ENCODE data around the gene FBXL2.
"Not testable (repeated sequence)": the region's sequence is repeated elsewhere in the genome, so short reads cannot be mapped to it uniquely, and the experiment has no call there.

Gene FBXL2

DNA sequence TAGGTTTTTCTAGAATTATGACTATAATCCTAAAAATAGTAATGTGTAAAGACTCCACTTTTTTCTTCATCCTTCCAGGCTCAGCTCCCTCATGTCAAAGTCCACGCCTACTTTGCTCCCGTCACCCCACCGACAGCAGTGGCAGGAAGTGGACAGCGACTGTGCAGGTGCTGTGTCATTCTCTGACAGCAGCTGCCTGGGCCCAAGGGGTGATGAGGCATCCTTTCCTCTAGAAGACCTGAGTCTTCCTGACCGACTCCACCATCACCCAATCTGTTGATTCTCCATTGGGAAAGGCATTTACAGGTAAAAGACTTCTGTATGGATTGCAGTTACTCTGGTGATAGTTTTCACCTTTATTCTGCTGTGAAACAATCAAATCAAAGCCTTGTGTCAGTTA, 108.2 kb downstream of the FBXL2 start:
- DNase-seq (ENCODE audit: low spot score) = no peak

DNA sequence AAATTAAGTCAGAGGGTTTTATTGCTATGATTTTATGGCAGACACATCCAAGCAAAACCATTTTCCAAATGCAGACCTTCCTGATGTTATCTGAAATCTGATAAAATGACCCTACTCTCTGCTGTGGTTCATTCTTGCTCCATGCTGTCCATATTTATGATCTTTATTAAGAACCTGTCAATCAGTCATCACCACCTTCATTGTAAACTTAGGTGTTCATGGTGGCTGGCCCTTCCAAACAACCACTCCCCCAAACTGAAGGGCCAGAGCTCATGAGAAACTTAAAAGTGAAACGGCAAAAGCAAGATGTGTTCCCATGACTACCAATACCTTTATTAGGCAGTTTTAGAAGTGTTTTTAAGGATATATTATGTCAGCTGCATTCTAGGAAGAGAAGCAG, 109.4 kb downstream of the FBXL2 start:
- DNase-seq (ENCODE audit: low spot score) = no peak

DNA sequence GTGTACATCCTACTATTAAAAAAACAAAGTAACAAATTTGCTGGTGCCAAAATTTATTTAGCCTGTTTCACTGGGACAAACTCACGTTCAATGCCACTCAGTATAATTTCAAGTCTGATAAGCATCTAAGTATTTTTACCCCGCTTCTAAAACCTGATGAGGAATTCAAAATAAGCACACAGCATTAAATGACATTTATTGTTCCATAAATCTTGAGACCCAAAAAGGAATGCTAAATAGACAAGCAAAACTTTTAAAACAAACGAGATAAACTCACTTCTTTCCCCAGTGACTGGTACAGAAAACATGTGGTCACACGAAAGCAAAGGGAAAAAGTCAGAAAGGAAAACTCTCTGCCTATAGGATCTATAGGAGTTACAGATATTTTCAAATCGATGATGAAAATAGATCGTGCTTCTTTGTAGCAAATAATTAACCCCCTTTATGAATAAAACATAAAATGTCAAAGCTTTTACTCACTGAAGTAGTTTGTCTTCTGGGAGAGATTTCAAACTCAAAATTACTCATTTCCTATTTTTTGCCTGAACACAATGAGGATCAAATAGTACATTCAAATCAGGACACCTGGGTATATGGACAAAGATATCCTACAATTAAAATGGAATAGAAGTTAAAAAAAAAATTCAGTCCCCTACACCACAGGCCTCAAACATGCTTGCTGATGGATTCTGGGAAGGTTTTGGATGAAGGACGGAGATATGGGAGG, 111.3 kb downstream of the FBXL2 start:
- no peak for DNase-seq (ENCODE audit: low spot score)

DNA sequence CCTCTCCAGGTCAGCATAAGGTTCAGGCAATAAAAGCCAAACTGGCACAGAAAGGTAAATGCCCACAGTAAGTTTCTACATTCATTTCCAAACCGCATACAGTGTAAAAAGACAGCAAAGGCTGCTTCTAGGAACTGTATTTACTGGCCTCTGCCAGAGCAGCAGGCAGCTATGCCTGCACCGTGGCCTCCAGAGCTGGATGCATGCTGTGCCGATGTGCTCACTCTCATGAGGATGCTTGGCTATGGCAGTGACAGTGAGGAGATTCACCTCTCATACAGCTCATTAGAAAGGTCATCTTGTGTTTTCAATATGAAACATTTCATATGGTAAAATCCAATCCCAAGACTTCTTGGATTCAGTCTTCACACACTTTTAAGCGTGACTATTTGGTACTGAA, 112.7 kb downstream of the FBXL2 start:
- no peak for DNase-seq (ENCODE audit: low spot score)

DNA sequence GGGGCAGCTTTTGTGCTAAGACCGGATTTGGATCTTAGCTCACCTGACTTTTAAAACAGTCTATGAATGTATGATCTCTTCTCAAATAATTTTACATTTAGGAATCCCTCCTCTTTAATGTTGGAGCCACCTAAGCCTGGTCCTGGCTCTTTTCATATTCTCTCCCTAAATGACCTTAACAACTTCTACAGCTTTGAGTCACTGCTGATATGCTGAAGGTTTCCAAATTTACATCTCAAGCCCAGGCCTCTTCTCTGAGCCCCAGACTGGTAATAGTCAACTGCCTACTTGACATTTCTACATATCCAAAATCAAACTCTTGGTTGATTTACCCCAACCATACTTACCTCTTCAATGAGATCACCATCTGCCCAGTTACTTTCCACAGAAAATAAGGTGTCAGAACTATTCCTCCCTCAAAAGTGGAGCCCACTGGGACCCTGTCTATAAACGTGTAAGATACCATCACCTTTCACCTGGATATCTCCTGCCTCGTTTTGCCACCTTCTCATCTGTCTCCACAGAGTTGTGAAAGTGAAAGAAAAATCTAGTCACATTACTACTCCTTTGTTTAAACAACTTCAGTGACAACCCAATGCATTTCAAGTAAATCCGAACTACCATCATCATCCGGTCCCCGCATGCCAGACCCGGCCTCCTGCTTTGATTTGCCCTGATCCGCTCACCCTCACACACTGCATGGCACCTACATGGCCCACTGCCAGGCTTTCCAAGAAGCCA, 114.2 kb downstream of the FBXL2 start:
- DNase-seq (ENCODE audit: low spot score) = no peak

DNA sequence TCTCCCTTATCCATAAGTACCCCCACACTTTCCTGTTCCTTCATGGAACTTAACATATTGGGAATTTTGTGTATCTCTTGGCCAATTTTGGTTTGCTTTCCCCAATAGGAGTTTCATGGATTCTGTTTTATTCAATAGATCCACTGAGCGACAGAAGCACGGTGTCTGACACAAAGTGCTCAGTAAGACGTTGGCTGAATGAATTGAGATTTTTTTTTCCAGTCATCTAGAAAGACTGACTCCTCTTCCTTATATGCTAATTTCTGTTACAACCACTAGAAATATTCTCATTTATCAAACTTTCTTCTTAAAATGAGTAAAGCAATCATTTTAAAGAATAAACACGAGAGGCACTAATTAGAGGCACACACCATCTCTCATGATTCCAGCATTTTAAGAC, 114.9 kb downstream of the FBXL2 start:
- no peak for DNase-seq (ENCODE audit: low spot score)

DNA sequence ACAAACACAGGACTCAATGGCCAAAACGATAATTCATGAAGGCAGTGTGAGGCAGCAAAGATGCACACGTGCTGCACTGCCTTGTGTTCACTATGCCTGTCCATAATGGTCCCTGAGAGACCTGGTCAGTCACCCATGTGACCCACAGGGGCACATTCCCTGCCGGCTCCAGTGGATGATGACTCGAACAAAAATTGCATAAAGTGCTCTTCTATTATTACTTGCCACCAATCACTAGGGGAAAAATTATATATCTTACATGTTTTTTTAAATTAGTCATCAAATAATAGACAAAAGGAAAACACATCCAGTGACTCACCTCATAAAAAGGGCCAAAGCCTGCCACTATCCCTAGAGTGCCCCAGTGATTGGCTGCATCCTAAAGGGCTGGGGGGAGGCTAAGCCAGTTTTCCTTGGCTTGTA, 115.5 kb downstream of the FBXL2 start:
- DNase-seq (ENCODE audit: low spot score) = no peak

DNA sequence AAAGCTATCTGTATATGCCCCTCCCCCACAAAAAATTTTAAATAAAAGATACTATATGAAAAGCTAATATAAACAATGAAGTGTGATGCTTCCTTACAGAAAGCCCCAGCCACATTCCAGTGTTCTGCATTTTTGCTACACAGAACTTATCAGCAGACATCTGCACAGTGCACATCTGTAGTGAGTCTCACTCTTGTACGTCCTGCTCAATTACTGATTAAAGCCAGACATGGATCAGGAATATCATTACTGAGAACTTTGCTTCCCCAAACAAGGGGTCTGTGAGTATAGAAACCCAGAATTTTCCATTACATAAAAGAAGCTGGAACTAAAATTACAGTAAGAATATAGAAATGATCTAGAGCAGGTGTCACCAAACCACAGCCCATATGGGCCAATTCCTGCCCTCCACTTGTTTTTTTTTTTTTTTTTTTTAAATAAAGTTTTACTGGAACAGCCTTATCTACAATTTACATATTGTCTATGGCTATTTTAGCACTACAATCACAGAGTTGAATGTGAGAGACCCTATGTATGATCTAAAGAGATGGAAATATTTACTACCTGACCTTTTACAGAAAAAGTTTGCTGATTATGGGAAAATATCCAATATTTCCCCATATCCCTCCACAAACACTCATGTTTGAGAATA, 117.3 kb downstream of the FBXL2 start:
- DNase-seq (ENCODE audit: low spot score) = no peak

DNA sequence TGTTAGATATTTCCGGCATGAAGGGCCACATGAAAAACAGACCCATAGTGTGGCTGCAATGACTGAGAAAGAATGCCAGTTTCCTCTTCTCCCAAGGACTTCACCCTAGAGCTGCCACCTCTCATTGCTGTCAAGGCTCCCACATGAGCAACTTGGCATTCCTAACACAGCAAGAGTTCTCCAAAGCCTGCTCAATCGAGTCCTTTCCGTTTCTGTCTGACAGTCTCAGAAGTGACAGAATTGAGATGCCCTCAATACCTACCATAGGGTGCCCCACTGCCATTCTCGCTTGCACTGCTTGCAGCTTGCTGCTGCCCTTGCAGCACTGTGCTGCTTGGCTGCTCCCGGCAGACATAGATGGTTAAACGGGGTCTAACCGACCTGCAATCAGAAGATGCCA, 118.7 kb downstream of the FBXL2 start:
- no peak for DNase-seq (ENCODE audit: low spot score)

DNA sequence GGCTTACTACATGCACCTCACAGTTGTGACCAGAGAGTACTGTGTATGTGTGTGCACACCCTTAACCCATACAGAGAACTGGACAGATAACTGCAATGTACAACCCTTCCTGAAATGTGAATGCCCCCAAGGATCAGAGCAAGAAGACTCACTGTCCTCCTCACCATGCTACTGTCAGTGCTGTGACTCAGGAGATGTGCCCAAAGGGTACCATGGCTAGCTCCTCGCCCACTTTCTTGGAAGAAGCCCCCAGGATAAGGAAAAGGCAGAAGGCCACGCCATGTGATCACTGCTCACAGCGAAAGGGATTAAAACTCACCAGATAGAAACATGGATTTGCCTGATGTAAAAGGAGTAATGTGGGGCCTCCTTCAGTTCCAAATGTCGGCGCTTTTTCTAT, 121.2 kb downstream of the FBXL2 start:
- DNase-seq (ENCODE audit: low spot score) = no peak

DNA sequence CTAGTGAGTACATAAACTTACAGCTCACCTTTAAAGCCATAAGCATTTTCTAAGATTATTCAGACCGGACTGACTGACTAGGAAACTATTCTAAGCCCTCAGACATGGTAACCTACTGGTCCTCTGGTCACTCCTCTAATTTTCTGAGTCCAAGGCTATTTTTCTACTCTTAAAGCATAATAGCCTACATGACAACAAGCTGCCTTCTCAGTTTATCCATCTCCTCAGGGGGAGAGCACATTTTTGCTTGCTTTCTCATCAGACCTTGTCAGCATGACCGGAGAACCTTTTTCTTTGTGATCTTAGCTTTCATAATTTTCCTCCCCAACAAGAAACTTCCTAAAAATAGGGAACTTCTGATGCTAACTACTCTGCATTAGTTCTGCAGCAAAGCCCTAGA, 124.5 kb downstream of the FBXL2 start:
- no peak for DNase-seq (ENCODE audit: low spot score)

DNA sequence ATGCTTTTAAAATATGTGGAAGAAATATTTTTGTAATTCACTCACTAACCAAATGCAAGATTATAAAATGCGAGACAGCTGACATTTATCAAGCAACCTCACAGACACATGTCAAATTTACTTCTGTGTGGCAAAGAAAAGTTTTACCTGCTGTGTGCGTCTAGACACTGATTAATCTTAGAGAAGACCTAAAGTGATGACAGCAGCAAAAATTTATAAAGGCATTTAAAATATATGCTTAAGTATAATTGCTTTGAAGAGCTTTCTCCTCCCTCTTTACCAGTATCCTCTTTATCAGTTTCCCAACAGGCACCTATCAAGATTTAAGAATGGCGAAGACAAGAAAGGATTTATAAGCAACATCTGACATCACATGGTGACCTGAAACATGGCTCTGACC, 125.7 kb downstream of the FBXL2 start:
- DNase-seq (ENCODE audit: low spot score) = no peak

DNA sequence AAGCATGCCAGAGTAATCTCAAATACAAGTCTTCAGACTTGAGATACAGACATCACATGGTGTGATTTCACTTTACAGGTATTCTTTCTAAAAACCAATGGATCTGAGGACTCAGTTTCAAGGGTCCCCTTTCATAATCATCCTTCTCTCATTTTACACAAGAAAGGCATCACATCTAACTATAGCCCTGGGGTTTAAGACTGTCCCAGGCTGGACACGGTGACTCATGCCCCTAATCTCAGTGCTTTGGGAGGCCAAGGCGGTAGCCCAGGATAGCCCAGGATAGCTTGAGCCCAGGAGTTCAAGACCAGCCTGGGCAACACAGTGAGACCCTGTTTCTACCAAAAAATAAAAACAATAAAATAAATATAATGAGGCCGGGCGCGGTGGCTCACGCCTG, 126.5 kb downstream of the FBXL2 start:
- DNase-seq (ENCODE audit: low spot score) = no peak

DNA sequence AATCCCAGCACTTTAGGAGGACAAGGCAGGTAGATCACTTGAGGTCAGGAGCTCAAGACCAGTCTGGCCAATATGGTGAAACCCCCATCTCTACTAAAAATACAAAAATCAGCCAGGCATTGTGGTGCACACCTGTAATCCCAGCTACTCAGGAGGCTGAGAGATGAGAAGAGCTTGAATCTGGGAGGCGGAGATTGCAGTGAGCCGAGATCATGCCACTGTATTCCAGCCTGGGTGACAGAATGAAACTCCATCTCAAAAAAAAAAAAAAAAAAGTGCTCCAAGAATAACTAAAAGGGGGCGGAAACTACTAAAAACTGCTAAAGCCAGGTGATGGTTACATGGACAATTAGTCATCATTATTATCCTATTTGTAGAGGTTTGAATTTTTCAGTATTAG, 133.6 kb downstream of the FBXL2 start:
- DNase-seq (ENCODE audit: low spot score) = not testable (repeated sequence)

DNA sequence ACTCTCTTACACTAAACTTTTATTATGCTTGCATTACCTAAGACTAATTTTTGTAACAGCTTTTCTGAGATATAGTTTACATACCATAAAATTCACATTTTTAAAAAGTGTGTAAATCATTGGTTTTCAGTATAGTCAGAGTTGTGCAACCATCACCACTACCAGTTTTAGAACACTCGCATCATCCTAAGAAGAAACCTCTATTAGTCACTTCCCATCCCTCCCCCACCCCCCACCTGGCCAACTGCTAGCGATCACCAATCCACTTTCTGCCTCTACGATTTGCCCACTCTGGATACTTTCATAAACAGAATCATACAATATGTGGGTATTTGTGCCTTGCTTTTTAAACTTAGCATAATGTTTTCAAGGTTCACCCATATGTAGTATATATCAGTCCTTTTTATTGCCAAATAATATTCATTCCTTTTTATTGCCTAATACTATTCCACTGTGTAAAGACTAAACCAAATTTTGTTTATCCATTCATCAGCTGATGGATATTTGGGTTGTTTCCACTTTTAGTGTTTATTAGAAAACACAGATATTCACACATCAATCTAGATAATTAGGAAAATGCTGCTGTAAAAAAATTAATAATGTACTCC, 139.9 kb downstream of the FBXL2 start:
- no peak for DNase-seq (ENCODE audit: low spot score)

DNA sequence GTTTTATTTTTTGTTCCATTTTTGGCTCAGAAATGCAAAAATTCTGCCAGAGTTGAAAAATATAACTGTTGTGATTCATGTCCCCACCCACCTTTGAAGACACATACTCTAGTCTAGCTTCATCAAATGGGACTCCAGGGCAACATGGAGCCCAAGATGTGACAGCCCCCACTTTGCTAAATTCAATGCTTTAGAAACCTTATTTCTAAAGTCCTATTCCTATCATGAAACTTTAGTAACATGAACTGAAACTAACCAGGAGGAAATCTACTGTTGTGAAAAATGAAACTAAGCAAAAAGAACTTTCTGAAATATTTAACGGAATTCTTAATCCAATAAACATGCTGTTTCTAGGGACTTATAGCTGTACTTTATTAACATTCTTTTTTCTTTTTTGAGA, 142.7 kb downstream of the FBXL2 start:
- no peak for DNase-seq (ENCODE audit: low spot score)

DNA sequence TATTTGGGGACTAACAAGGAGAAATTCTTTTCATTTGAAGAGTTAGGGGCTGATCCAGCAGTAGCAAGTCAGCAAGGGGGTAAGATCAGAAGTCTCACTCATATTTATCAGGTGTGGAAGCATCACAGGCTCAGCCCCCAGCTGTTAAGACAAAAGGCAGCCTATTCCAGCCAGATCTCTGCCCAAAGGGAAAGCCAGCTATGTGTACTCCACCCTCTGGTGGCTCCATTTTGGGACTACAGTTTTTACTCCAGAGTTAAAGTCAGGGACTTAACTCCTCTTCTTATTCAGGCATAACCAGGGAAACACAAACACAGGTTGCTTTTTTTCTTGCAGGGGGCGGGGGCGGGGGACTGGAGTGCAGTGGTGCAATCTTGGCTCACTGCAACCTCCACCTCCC, 143.7 kb downstream of the FBXL2 start:
- DNase-seq (ENCODE audit: low spot score) = no peak

DNA sequence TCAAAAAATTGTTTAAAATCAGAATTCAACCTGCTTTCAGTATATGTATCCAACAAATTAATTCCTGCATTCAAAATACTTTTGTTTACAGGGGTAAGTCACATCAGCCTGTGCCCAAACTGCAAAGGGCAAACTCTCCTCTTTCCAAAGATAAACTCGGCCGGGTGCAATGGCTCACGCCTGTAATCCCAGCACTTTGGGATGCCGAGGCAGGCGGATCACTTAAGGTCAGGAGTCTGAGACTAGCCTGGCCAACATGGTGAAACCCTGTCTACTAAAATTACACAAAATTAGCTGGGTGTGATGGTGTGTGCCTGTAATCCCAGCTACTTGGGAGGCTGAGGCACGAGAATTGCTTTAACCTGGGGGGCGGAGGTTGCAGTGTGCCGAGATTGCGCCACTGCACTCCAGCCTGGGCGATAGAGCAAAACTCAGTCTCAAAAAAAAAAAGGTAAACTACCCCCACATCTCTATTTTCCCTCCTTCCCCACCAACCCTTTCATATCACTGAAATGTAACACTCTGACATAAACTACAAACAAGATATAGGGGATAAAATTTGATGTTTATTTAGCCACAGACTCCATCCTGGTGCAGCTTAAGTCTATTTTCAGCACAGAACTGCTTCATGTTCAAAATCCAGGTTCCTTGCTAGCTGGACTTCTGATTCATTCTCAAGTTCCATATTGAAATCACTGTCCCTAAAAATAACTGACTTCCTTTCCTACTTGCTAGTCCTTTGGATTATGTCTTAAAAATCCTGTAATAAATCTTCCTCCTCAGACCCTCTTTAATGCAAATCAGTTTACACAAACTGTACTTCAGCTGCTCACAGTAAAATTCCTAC, 147.6 kb downstream of the FBXL2 start:
- no peak for DNase-seq (ENCODE audit: low spot score)

DNA sequence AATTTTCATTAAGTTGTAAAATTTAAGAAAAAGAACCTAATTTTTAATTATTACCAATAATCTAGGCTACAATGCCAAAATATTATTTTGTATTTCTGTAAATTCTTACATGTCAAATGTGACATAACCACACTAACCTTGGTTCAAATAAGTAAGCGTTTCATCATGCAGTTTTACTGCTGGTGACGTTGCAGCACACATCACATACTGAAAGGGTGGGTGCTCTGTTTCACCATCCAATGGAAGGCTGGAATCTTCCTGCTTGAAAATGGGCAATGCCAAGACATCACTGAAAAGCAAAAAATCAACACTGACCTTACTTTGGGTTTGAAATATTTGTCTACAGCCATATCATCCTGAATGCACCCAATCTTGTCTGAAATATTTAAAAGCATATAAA, 148.2 kb downstream of the FBXL2 start:
- no peak for DNase-seq (ENCODE audit: low spot score)

DNA sequence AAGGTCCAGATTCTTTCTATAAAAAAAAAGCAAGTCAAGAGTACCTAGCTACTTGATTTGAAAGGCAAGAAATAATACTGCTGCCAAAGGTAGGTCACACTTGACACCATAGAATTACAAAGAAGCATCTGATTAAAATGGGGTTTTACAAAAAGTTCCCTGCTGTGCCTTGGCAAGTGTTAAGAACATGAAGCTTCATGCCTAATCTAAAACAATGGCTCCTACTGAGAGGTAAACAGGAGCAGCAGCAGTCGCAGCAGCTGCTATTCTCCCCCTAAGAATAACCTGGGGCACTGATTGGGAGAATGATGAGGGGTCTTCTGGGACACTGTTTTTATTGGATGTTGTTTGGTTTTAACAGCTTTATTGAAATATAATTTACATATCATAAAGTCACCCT, 148.8 kb downstream of the FBXL2 start:
- no peak for DNase-seq (ENCODE audit: low spot score)

DNA sequence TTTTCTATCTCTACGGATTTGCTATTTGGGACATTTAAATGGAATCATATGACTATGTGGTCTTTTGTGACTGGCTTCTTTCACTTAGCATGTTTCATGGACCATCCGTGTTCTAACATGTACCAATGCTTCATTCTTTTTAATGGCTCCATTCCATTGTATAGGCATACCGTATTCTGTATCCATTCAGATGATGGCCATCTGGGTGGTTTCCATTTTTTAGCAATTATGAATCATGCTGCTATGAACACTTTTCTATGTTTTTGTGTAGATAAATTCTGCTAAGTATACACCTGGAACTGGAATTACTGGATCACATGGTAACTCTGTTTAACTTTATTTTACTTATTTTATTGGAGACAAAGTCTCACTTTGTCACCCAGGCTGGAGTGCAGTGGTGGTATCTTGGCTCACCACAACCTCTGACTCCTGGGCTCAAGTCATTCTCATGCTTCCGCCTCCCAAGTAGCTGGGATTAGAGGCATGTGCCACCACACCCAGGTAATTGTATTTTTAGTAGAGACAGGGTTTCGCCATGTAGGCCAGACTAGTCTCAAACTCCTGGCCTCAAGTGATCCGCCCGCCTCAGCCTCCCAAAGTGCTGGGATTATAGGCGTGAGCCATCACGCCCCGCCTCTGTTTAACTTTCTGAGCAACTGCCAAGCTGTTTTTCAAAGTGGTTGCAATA, 149.5 kb downstream of the FBXL2 start:
- no peak for DNase-seq (ENCODE audit: low spot score)

All from hematopoietic multipotent progenitor cell treated with erythropoietin and hydrocortisone succinate and interleukin-3 and kit ligand, for 17 days (in vitro differentiated cells).